ENCODE results near the gene SLC29A3.

The SLC29A3 gene

DNA sequence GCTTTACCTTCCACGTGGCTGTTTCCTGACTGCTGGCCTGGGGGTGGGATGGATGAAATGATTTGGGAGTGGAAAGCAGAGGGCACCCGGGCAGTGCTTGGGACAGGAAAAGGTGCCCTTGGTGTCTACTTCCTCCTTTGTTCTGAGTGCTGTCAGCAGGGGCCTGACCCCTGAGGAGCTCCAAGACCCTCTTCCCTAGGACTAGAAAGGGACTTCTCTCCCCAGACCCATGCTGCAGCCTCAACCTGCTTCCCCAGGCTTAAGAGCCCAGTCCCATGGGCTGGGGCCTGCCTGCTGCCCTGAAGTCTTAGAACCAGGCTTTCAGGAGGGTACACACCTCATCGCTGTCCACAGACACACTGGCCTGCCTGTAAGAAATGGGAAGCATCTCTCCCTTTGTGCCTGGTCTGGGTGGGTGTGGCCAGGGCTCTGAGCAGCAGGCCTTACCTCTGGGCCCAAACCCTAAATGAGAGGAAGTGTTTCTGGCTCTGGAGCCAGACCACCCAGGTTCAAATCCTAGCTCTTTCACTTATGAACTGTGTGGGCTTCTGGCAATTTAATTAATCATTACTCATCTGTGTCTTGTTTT, 90.6 kb downstream of the SLC29A3 start:
- no peak overlapping the region for H3K4me3 ChIP-seq (ENCODE audit: low read length)
- no peak for DNase-seq (ENCODE audit: low read depth)
- TF ChIP-seq, protein P1, sequence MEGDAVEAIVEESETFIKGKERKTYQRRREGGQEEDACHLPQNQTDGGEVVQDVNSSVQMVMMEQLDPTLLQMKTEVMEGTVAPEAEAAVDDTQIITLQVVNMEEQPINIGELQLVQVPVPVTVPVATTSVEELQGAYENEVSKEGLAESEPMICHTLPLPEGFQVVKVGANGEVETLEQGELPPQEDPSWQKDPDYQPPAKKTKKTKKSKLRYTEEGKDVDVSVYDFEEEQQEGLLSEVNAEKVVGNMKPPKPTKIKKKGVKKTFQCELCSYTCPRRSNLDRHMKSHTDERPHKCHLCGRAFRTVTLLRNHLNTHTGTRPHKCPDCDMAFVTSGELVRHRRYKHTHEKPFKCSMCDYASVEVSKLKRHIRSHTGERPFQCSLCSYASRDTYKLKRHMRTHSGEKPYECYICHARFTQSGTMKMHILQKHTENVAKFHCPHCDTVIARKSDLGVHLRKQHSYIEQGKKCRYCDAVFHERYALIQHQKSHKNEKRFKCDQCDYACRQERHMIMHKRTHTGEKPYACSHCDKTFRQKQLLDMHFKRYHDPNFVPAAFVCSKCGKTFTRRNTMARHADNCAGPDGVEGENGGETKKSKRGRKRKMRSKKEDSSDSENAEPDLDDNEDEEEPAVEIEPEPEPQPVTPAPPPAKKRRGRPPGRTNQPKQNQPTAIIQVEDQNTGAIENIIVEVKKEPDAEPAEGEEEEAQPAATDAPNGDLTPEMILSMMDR (IDR thresholded peaks at IDR 0.05; ENCODE audit: insufficient read depth, low read depth, low read length, missing control alignments), result no peak

Data from epithelial cell of esophagus (primary cell).